WERI-Rb-1 (cell line): ENCODE data around the gene APEX1.
A peak's percentile ranks its signal among the peaks of the same experiment; 100 is the strongest.

ENCODE experiments used
- DNase-seq: peaks from one replicate; pipeline ENCODE4 v3.0.0-alpha.2; 2020
- H3K27ac ChIP-seq: fragments of 250-450 bp; sonication (Bioruptor Pico); 2 replicates; pipeline ENCODE4 v1.5.1; 2020; ENCODE audit warnings: mild to moderate bottlenecking, moderate library complexity
- H3K27me3 ChIP-seq: fragments of 250-450 bp; sonication (Bioruptor Pico); 2 replicates; pipeline ENCODE4 v1.5.1; 2021; ENCODE audit warnings: mild to moderate bottlenecking, low read depth, moderate library complexity; ENCODE audit not compliant: insufficient read depth, severe bottlenecking
- H3K36me3 ChIP-seq: fragments of 250-450 bp; sonication (Bioruptor Pico); 2 replicates; pipeline ENCODE4 v1.5.1; 2020; ENCODE audit warnings: mild to moderate bottlenecking, moderate library complexity
- H3K4me3 ChIP-seq: 2 replicates; pipeline ENCODE4 v1.5.1; 2011; ENCODE audit warnings: low read depth, mild to moderate bottlenecking, control low read depth, low read length
- H3K9me3 ChIP-seq: fragments of 250-450 bp; sonication (Bioruptor Pico); 2 replicates; pipeline ENCODE4 v1.5.1; 2021; ENCODE audit warnings: mild to moderate bottlenecking, moderate library complexity; ENCODE audit not compliant: severe bottlenecking
- TF ChIP-seq, protein P1 (sequence below): IDR thresholded peaks from 2 replicates; pipeline ENCODE4 v1.5.1; 2011; ENCODE audit warnings: low read depth, mild to moderate bottlenecking, control low read depth, inconsistent platforms, low read length

Gene APEX1

DNA sequence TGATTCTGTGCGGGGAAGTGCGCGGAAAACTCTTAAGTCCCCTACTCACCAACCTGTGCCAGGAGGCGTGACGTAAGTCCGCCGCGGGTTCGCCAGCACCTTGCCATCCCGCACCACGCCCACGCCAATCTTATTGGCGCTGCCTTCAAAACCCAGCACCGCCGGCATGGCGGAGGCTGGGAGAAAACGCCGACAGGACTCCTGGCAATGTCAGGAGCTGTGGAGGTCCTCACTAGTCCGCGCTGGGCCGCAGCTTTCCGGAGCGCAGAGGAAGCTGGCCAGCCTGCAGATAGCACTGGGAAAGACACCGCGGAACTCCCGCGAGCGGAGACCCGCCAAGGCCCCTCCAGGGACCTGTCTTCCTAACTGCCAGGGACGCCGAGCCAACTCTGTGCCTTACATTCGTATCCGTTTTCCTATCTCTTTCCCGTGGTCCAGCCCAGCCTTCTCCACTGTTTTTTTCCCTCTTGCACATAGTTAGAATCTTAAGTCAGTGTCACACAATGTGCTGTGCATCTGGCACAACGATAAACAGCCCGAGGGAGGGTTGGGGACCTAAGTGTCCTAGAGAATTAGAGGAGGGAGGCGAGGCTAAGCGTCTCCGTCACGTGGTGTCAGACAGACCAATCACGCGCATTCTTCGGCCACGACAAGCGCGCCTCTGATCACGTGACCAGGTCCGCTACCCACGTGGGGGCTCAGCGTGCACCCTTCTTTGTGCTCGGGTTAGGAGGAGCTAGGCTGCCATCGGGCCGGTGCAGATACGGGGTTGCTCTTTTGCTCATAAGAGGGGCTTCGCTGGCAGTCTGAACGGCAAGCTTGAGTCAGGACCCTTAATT lies at the start of gene APEX1, which contains the start of gene OSGEP:
APEX1 (plus strand) TSS at position 711 of the 839 bp plus-strand sequence. CDS start 420 bp downstream, outside the sequence.
OSGEP (minus strand) TSS at position 297 of the 839 bp plus-strand sequence; CDS start at position 168, 129 bp downstream.
- no peaks in the 10 kb centered on the region for H3K27me3 ChIP-seq
- no peaks in the 10 kb centered on the region for H3K9me3 ChIP-seq
- TF ChIP-seq, protein P1, sequence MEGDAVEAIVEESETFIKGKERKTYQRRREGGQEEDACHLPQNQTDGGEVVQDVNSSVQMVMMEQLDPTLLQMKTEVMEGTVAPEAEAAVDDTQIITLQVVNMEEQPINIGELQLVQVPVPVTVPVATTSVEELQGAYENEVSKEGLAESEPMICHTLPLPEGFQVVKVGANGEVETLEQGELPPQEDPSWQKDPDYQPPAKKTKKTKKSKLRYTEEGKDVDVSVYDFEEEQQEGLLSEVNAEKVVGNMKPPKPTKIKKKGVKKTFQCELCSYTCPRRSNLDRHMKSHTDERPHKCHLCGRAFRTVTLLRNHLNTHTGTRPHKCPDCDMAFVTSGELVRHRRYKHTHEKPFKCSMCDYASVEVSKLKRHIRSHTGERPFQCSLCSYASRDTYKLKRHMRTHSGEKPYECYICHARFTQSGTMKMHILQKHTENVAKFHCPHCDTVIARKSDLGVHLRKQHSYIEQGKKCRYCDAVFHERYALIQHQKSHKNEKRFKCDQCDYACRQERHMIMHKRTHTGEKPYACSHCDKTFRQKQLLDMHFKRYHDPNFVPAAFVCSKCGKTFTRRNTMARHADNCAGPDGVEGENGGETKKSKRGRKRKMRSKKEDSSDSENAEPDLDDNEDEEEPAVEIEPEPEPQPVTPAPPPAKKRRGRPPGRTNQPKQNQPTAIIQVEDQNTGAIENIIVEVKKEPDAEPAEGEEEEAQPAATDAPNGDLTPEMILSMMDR, result no peak
- peak within 1 kb of the TSS; percentile 98 for H3K27ac ChIP-seq
- H3K4me3 ChIP-seq, result peak within 1 kb of the TSS; percentile 89
- DNase-seq, result peak; percentile 98
- peaks cover 81% of the 10 kb centered on the region for H3K36me3 ChIP-seq

DNA sequence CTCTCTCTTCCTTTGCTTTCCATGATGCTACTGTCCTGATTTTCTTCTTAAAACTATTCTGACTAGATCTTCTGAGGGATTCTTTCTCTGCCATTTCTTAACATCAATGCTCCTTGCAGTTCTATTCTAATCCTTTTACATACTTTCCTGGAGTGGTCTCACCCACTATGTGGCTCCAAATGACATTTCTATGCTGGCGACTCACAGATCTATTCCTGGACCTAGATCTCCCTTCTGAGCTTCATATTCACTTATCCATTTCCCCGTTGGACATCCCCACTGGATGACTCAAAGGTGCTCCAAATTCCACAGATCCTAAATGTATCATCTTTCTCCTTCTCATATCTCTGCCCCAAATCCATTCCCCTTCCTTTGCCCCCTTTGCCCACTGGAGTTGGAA lies 45.8 kb upstream of the APEX1 start:
- H3K9me3 ChIP-seq, result no peaks in the 10 kb centered on the region
- H3K36me3 ChIP-seq, result peaks cover 28% of the 10 kb centered on the region
- no peak for DNase-seq
- H3K27ac ChIP-seq, result no peak overlapping the region
- no peaks in the 10 kb centered on the region for H3K27me3 ChIP-seq
- no peak overlapping the region for H3K4me3 ChIP-seq
- TF ChIP-seq, protein P1, result no peak

GRCh38 chr14:20412411-20412810 lies 42.6 kb upstream of the APEX1 start:
- Histone ChIP-seq H3K27me3 (no peaks in the 10 kb centered on the region), H3K9me3 (no peaks in the 10 kb centered on the region), H3K27ac (no peak overlapping the region; the same call in 1 of the 2 replicates), H3K36me3 (peaks cover 9% of the 10 kb centered on the region), H3K4me3 (peak overlapping the region; percentile 87)
- TF ChIP-seq, protein P1, result no peak
- no peak for DNase-seq

GRCh38 chr14:20412876-20413743 lies 41.9 kb upstream of the APEX1 start, which contains the start of gene TEP1:
TEP1 (minus strand) TSS chr14:20413501; CDS start chr14:20408439, 5,062 bp downstream.
- Histone ChIP-seq H3K27me3 (no peaks in the 10 kb centered on the region), H3K4me3 (peak within 1 kb of the TSS; percentile 87), H3K9me3 (no peaks in the 10 kb centered on the region), H3K36me3 (peaks cover 3% of the 10 kb centered on the region), H3K27ac (peak within 1 kb of the TSS; percentile 82)
- DNase-seq, result peak; percentile 90
- TF ChIP-seq, protein P1, result no peak

GRCh38 chr14:20413744-20414082 lies 41.3 kb upstream of the APEX1 start:
- Histone ChIP-seq H3K27me3 (no peaks in the 10 kb centered on the region), H3K27ac (peak overlapping the region; percentile 82), H3K4me3 (peak overlapping the region; percentile 87), H3K36me3 (no peaks in the 10 kb centered on the region; the same call in 1 of the 2 replicates), H3K9me3 (no peaks in the 10 kb centered on the region)
- TF ChIP-seq, protein P1, result no peak
- no peak for DNase-seq
